Activated CD8-positive, alpha-beta memory T cell treated with anti-CD3 and anti-CD28 coated beads, Interleukin-2, amount 50 U/mL, for 4 hours (primary cell): ENCODE data around the gene NEK10.

Experiments used
- DNase-seq: peaks from one replicate; pipeline ENCODE4 v3.0.0-alpha.2; 2020

The NEK10 gene

GRCh38 chr3:27160146-27160545, 209.0 kb downstream of the NEK10 start:
- DNase-seq: no peak

GRCh38 chr3:27147215-27147614, 222.0 kb downstream of the NEK10 start:
- no peak for DNase-seq

GRCh38 chr3:27146786-27147185, 222.4 kb downstream of the NEK10 start:
- no peak for DNase-seq

- DNase-seq: no peak
These were observed 223.5 kb downstream of the NEK10 start for GRCh38 chr3:27145719-27146118.

GRCh38 chr3:27141668-27142067, 227.5 kb downstream of the NEK10 start:
- no peak for DNase-seq

- DNase-seq: no peak
These were observed 230.6 kb downstream of the NEK10 start for GRCh38 chr3:27138562-27138961.

- DNase-seq: no peak
These were observed 231.2 kb downstream of the NEK10 start for GRCh38 chr3:27138005-27138404.

- peak; percentile 55 for DNase-seq
These were observed 234.9 kb downstream of the NEK10 start for GRCh38 chr3:27134171-27134796.

- DNase-seq: no peak
These were observed 236.1 kb downstream of the NEK10 start for GRCh38 chr3:27133060-27133459.

- DNase-seq: no peak
These were observed 238.4 kb downstream of the NEK10 start for GRCh38 chr3:27130796-27131195.

- DNase-seq: no peak
These were observed 241.3 kb downstream of the NEK10 start for GRCh38 chr3:27127879-27128278.

- DNase-seq: no peak
These were observed 242.0 kb downstream of the NEK10 start for GRCh38 chr3:27127195-27127594.

GRCh38 chr3:27125821-27126501, 243.2 kb downstream of the NEK10 start:
- DNase-seq: no peak

GRCh38 chr3:27119639-27120038, 249.5 kb downstream of the NEK10 start:
- DNase-seq: no peak

- DNase-seq: no peak
These were observed 253.8 kb downstream of the NEK10 start for GRCh38 chr3:27115352-27115751.

GRCh38 chr3:27114684-27115083, 254.5 kb downstream of the NEK10 start:
- no peak for DNase-seq

- no peak for DNase-seq
These were observed 255.1 kb downstream of the NEK10 start for GRCh38 chr3:27114129-27114528.

GRCh38 chr3:27110020-27110419, 259.2 kb downstream of the NEK10 start:
- DNase-seq: no peak

GRCh38 chr3:27108322-27108721, 260.9 kb downstream of the NEK10 start:
- no peak for DNase-seq

- DNase-seq: no peak
These were observed 263.3 kb downstream of the NEK10 start for GRCh38 chr3:27105904-27106303.

GRCh38 chr3:27097182-27097581, 272.0 kb downstream of the NEK10 start:
- no peak for DNase-seq

- DNase-seq: no peak
These were observed 273.5 kb downstream of the NEK10 start for GRCh38 chr3:27095553-27096222.

- no peak for DNase-seq
These were observed 274.5 kb downstream of the NEK10 start for GRCh38 chr3:27094721-27095120.

- no peak for DNase-seq
These were observed 275.4 kb downstream of the NEK10 start for GRCh38 chr3:27093771-27094170.
